Measurements from ENCODE around the gene FGF1.
A peak's percentile ranks its signal among the peaks of the same experiment; 100 is the strongest.

Gene FGF1

GRCh38 chr5:142668336-142668735 is 17.6 kb downstream of the FGF1 start:
- DNase-seq (ENCODE audit: low spot score in 2 of 2) (no peak), ATAC-seq (ENCODE audit: low read depth) (no peak)
- peaks cover 5% of the 10 kb centered on the region for H3K27me3 Mint-ChIP-seq
- no peak overlapping the region for H3K27ac Mint-ChIP-seq
- H3K4me3 Mint-ChIP-seq, result no peak overlapping the region
- no peaks in the 10 kb centered on the region for H3K9me3 Mint-ChIP-seq
- no peaks in the 10 kb centered on the region for H3K4me1 Mint-ChIP-seq
- no peaks in the 10 kb centered on the region for H3K36me3 Mint-ChIP-seq

- Mint-ChIP-seq H3K4me1 (no peaks in the 10 kb centered on the region), H3K27ac (no peak overlapping the region), H3K27me3 (peaks cover 7% of the 10 kb centered on the region), H3K9me3 (no peaks in the 10 kb centered on the region), H3K4me3 (no peak overlapping the region), H3K36me3 (no peaks in the 10 kb centered on the region)
- ATAC-seq (ENCODE audit: low read depth) (no peak), DNase-seq (ENCODE audit: low spot score in 2 of 2) (no peak)
These were observed 18.1 kb downstream of the FGF1 start for GRCh38 chr5:142667831-142668230.

- Mint-ChIP-seq H3K4me1 (no peaks in the 10 kb centered on the region), H3K4me3 (no peak overlapping the region), H3K27me3 (peaks cover 16% of the 10 kb centered on the region), H3K36me3 (no peaks in the 10 kb centered on the region), H3K27ac (no peak overlapping the region), H3K9me3 (no peaks in the 10 kb centered on the region)
- no peak for DNase-seq (ENCODE audit: low spot score in 2 of 2)
- ATAC-seq (ENCODE audit: low read depth), result no peak
These were observed 21.3 kb downstream of the FGF1 start for GRCh38 chr5:142664636-142665035.

- Mint-ChIP-seq H3K36me3 (no peaks in the 10 kb centered on the region), H3K4me1 (no peaks in the 10 kb centered on the region), H3K9me3 (no peaks in the 10 kb centered on the region), H3K4me3 (no peak overlapping the region), H3K27me3 (peaks cover 16% of the 10 kb centered on the region), H3K27ac (no peak overlapping the region)
- ATAC-seq (ENCODE audit: low read depth), result no peak
- no peak for DNase-seq (ENCODE audit: low spot score in 2 of 2)
These were observed 21.8 kb downstream of the FGF1 start for GRCh38 chr5:142664067-142664466.

- ATAC-seq (ENCODE audit: low read depth), result no peak
- Mint-ChIP-seq H3K4me1 (no peaks in the 10 kb centered on the region), H3K9me3 (no peaks in the 10 kb centered on the region), H3K27me3 (peaks cover 19% of the 10 kb centered on the region), H3K27ac (no peak overlapping the region), H3K4me3 (no peak overlapping the region), H3K36me3 (no peaks in the 10 kb centered on the region)
- no peak for DNase-seq (ENCODE audit: low spot score in 2 of 2)
These were observed 22.6 kb downstream of the FGF1 start for GRCh38 chr5:142663246-142663645.

GRCh38 chr5:142661957-142662356 is 23.9 kb downstream of the FGF1 start:
- ATAC-seq (ENCODE audit: low read depth) (no peak), DNase-seq (ENCODE audit: low spot score in 2 of 2) (no peak)
- H3K36me3 Mint-ChIP-seq, result no peaks in the 10 kb centered on the region
- H3K4me3 Mint-ChIP-seq, result no peak overlapping the region
- H3K27ac Mint-ChIP-seq, result no peak overlapping the region
- peaks cover 23% of the 10 kb centered on the region for H3K27me3 Mint-ChIP-seq
- H3K4me1 Mint-ChIP-seq, result no peaks in the 10 kb centered on the region
- H3K9me3 Mint-ChIP-seq, result no peaks in the 10 kb centered on the region

- Mint-ChIP-seq H3K4me3 (no peak overlapping the region), H3K9me3 (no peaks in the 10 kb centered on the region), H3K36me3 (no peaks in the 10 kb centered on the region), H3K4me1 (no peaks in the 10 kb centered on the region), H3K27me3 (peaks cover 23% of the 10 kb centered on the region), H3K27ac (no peak overlapping the region)
- DNase-seq (ENCODE audit: low spot score in 2 of 2) (no peak), ATAC-seq (ENCODE audit: low read depth) (no peak)
These were observed 24.7 kb downstream of the FGF1 start for GRCh38 chr5:142661143-142661542.

GRCh38 chr5:142660731-142661130 is 25.2 kb downstream of the FGF1 start:
- Mint-ChIP-seq H3K27ac (no peak overlapping the region), H3K4me1 (no peaks in the 10 kb centered on the region), H3K27me3 (peaks cover 25% of the 10 kb centered on the region), H3K36me3 (no peaks in the 10 kb centered on the region), H3K4me3 (no peak overlapping the region), H3K9me3 (no peaks in the 10 kb centered on the region)
- no peak for ATAC-seq (ENCODE audit: low read depth)
- DNase-seq (ENCODE audit: low spot score in 2 of 2), result no peak

- no peak overlapping the region for H3K27ac Mint-ChIP-seq
- H3K4me1 Mint-ChIP-seq, result no peaks in the 10 kb centered on the region
- H3K36me3 Mint-ChIP-seq, result no peaks in the 10 kb centered on the region
- no peaks in the 10 kb centered on the region for H3K9me3 Mint-ChIP-seq
- DNase-seq (ENCODE audit: low spot score in 2 of 2), result no peak
- ATAC-seq (ENCODE audit: low read depth), result no peak
- no peak overlapping the region for H3K4me3 Mint-ChIP-seq
- H3K27me3 Mint-ChIP-seq, result peaks cover 22% of the 10 kb centered on the region
These were observed 25.7 kb downstream of the FGF1 start for GRCh38 chr5:142660196-142660595.

- ATAC-seq (ENCODE audit: low read depth) (no peak), DNase-seq (ENCODE audit: low spot score in 2 of 2) (no peak)
- H3K27me3 Mint-ChIP-seq, result peaks cover 28% of the 10 kb centered on the region
- H3K36me3 Mint-ChIP-seq, result no peaks in the 10 kb centered on the region
- H3K9me3 Mint-ChIP-seq, result no peaks in the 10 kb centered on the region
- no peaks in the 10 kb centered on the region for H3K4me1 Mint-ChIP-seq
- no peak overlapping the region for H3K27ac Mint-ChIP-seq
- no peak overlapping the region for H3K4me3 Mint-ChIP-seq
These were observed 26.5 kb downstream of the FGF1 start for GRCh38 chr5:142659405-142659804.

- ATAC-seq (ENCODE audit: low read depth), result no peak
- Mint-ChIP-seq H3K4me3 (no peak overlapping the region), H3K36me3 (no peaks in the 10 kb centered on the region), H3K9me3 (no peaks in the 10 kb centered on the region), H3K4me1 (no peaks in the 10 kb centered on the region), H3K27ac (no peak overlapping the region), H3K27me3 (peaks cover 27% of the 10 kb centered on the region)
- DNase-seq (ENCODE audit: low spot score in 2 of 2), result no peak
These were observed 27.6 kb downstream of the FGF1 start for GRCh38 chr5:142658278-142658677.

- H3K4me1 Mint-ChIP-seq, result no peaks in the 10 kb centered on the region
- H3K9me3 Mint-ChIP-seq, result no peaks in the 10 kb centered on the region
- ATAC-seq (ENCODE audit: low read depth), result no peak
- no peaks in the 10 kb centered on the region for H3K36me3 Mint-ChIP-seq
- H3K27me3 Mint-ChIP-seq, result peaks cover 28% of the 10 kb centered on the region
- DNase-seq (ENCODE audit: low spot score in 2 of 2), result no peak
- no peak overlapping the region for H3K27ac Mint-ChIP-seq
- no peak overlapping the region for H3K4me3 Mint-ChIP-seq
These were observed 28.4 kb downstream of the FGF1 start for GRCh38 chr5:142657446-142657845.

- Mint-ChIP-seq H3K4me1 (no peaks in the 10 kb centered on the region), H3K9me3 (no peaks in the 10 kb centered on the region), H3K27ac (no peak overlapping the region), H3K27me3 (peaks cover 23% of the 10 kb centered on the region), H3K36me3 (no peaks in the 10 kb centered on the region), H3K4me3 (no peak overlapping the region)
- DNase-seq (ENCODE audit: low spot score in 2 of 2), result peak; percentile 41 to 60
- peak; percentile 62 for ATAC-seq (ENCODE audit: low read depth)
These were observed 30.3 kb downstream of the FGF1 start for GRCh38 chr5:142655339-142656267.

GRCh38 chr5:142654578-142655058 is 31.3 kb downstream of the FGF1 start:
- no peaks in the 10 kb centered on the region for H3K4me1 Mint-ChIP-seq
- H3K27ac Mint-ChIP-seq, result no peak overlapping the region
- H3K36me3 Mint-ChIP-seq, result no peaks in the 10 kb centered on the region
- no peaks in the 10 kb centered on the region for H3K9me3 Mint-ChIP-seq
- no peak for ATAC-seq (ENCODE audit: low read depth)
- H3K27me3 Mint-ChIP-seq, result peaks cover 22% of the 10 kb centered on the region
- H3K4me3 Mint-ChIP-seq, result no peak overlapping the region
- DNase-seq (ENCODE audit: low spot score in 2 of 2), result no peak

GRCh38 chr5:142653321-142653720 is 32.6 kb downstream of the FGF1 start:
- Mint-ChIP-seq H3K4me3 (no peak overlapping the region), H3K36me3 (no peaks in the 10 kb centered on the region), H3K27me3 (peaks cover 22% of the 10 kb centered on the region), H3K4me1 (no peaks in the 10 kb centered on the region), H3K27ac (no peak overlapping the region), H3K9me3 (peaks cover 2% of the 10 kb centered on the region)
- DNase-seq (ENCODE audit: low spot score in 2 of 2) (no peak), ATAC-seq (ENCODE audit: low read depth) (no peak)

All from memory B cell (primary cell).